Vagina (tissue), 2 donors: ENCODE data around the gene MCM5.

Source experiments
- CTCF ChIP-seq, 3 experiments: fragments of 450-650 bp in 2 of 3; fragments of 200-600 bp in 1 of 3; sonication (generic) in 1 of 3; IDR thresholded peaks; one replicate each; pipeline ENCODE4 v1.5.1; 2017 to 2019; ENCODE audit warnings: antibody characterized with exemption in 3 of 3, mild to moderate bottlenecking in 2 of 3, moderate library complexity in 2 of 3
- POLR2A ChIP-seq, 2 donors: fragments of 450-650 bp; IDR thresholded peaks; one replicate each; pipeline ENCODE4 v1.6.1; 2017; ENCODE audit warnings: antibody characterized with exemption in 2 of 2, mild to moderate bottlenecking in 2 of 2, moderate library complexity in 2 of 2
- POLR2AphosphoS5 ChIP-seq, 2 donors: sonication (generic); formaldehyde crosslinking; IDR thresholded peaks; one replicate each; pipeline ENCODE4 v1.9.0; 2017; ENCODE audit warnings: antibody characterized with exemption in 2 of 2, mild to moderate bottlenecking in 2 of 2, low read depth in 1 of 2; ENCODE audit not compliant: insufficient read depth in 1 of 2

GRCh38 chr22:35432228-35432905, 32.4 kb downstream of the MCM5 start:
- TF ChIP-seq CTCF (IDR thresholded peaks at IDR 0.05) = no peak
- TF ChIP-seq POLR2A (IDR thresholded peaks at IDR 0.05) = no peak
- no peak for TF ChIP-seq POLR2AphosphoS5 (IDR thresholded peaks at IDR 0.05; ENCODE audit: insufficient read depth in 1 of 2, low read depth in 1 of 2)
